Breast epithelium (tissue), 3 donors: ENCODE results near the gene GATAD2A.

Experiments
- CTCF ChIP-seq, 3 donors: fragments of 450-650 bp; IDR thresholded peaks; one replicate each; pipeline ENCODE4 v1.5.1; 2016 to 2017; ENCODE audit warnings: antibody characterized with exemption in 3 of 3, mild to moderate bottlenecking in 3 of 3, moderate library complexity in 3 of 3
- POLR2A ChIP-seq: fragments of 450-650 bp; IDR thresholded peaks from one replicate; pipeline ENCODE4 v1.6.1; 2016; ENCODE audit warnings: antibody characterized with exemption, mild to moderate bottlenecking, moderate library complexity
- POLR2AphosphoS5 ChIP-seq, 3 donors: sonication (generic); formaldehyde crosslinking; IDR thresholded peaks; one replicate each; pipeline ENCODE4 v1.6.1; 2017; ENCODE audit warnings: antibody characterized with exemption in 3 of 3

GRCh38 chr19:19406878-19407632 is 1.6 kb downstream of the GATAD2A start:
- TF ChIP-seq CTCF (IDR thresholded peaks at IDR 0.05) (no peak), POLR2A (no peak), POLR2AphosphoS5 (IDR thresholded peaks at IDR 0.05) (no peak)
